Measurements from ENCODE around the gene TMEM150A.
A peak's percentile ranks its signal among the peaks of the same experiment; 100 is the strongest.
"Not testable (repeated sequence)": the region's sequence is repeated elsewhere in the genome, so short reads cannot be mapped to it uniquely, and the experiment has no call there.

The TMEM150A gene, protein sequence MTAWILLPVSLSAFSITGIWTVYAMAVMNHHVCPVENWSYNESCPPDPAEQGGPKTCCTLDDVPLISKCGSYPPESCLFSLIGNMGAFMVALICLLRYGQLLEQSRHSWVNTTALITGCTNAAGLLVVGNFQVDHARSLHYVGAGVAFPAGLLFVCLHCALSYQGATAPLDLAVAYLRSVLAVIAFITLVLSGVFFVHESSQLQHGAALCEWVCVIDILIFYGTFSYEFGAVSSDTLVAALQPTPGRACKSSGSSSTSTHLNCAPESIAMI

DNA sequence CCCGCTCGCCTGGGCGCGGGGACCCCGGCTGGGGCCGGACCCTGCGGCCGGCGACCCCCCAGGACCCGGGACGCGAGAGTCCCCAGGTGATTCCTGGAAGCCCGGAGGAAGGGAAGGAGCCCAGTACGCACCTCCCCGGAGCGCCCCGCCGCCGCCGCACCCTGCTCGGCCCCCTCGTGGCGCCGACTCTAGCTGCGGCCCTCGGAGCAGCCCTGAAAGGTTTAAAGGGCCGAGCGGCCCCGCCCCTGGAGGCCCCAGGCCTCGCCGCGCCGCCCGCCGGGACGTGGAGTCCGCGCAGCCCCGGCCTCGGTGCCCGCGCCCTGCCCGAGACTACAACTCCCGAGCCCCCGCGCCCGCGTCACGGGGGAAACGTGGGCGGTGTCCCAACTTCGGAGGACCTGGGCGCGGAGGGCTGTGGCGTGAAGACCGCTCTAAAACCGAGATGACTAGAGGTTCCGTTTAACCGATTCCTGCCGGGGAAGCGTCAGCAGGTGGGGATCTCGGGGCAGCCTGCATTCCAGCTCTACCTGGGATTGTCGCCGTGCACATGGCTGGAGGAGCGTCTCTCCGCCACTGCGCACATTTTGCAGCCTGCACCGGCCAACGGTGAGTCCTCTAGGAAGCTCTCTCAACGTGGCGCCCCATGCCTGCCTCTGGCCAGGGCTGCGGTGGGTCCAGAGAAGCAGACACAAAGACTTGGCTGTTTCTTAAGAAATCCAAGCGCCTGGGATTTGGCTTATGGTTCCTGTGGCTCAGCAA, at the start of gene TMEM150A:
TMEM150A (minus strand) TSS at position 223 of the 759 bp plus-strand sequence. CDS start 750 bp downstream, outside the sequence.
- peak; percentile 87 for DNase-seq

DNA sequence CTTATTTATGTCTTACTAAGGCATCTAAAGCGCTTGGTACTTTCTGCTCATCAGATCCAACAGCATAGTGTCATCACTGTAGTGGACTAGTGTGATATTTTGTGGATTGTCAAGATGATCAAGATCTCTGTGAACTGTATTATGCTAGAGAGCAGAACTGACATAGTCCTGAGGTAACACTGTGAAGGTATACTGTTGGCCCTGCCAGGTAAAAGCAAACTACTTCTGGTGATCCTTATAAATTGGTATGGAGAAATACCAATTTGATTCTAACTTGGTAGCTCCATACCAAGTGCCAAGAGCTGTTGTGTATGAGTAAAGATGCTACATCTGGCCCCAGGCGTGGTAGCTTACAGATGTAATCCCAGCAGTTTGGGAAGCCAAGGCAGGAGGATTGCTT, 49.6 kb upstream of the TMEM150A start:
- DNase-seq, result no peak

DNA sequence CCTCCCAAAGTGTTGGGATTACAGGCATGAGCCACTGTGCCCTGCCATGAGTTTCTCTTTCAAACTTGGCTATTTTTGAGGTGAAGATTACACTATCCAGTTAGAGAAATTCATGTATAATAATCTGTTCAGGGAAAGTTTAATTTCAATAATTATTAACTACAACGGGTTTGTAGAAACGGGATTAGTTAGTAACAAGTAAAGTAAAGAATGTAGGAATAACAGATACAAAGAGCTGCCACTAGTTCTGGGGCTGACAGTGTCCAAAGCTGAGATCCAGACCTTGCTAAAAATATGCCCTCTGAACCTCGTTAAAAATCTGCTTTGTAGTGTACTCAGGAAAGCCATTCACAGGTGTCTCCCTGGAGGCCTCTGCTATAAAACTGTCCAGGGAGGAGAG, 48.6 kb upstream of the TMEM150A start:
- no peak for DNase-seq

DNA sequence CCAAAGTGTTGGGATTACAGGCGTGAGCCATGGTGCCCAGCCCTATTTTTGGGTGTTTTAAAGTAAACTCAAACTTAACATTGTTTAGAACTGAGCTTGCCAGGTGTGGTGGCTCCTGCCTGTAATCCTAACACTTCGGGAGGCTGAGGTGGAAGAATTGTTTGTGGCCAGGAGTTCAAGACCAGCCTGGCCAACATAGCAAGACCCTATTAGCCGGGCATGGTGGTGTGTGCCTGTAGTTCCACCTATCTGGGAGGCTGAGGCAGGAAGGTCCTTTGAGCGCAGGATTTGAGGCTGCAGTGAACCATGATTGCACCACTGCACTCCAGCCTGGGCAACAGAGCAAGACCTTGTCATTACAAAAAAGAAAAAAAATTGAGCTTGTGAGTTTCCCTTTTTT, 48.0 kb upstream of the TMEM150A start:
- no peak for DNase-seq

DNA sequence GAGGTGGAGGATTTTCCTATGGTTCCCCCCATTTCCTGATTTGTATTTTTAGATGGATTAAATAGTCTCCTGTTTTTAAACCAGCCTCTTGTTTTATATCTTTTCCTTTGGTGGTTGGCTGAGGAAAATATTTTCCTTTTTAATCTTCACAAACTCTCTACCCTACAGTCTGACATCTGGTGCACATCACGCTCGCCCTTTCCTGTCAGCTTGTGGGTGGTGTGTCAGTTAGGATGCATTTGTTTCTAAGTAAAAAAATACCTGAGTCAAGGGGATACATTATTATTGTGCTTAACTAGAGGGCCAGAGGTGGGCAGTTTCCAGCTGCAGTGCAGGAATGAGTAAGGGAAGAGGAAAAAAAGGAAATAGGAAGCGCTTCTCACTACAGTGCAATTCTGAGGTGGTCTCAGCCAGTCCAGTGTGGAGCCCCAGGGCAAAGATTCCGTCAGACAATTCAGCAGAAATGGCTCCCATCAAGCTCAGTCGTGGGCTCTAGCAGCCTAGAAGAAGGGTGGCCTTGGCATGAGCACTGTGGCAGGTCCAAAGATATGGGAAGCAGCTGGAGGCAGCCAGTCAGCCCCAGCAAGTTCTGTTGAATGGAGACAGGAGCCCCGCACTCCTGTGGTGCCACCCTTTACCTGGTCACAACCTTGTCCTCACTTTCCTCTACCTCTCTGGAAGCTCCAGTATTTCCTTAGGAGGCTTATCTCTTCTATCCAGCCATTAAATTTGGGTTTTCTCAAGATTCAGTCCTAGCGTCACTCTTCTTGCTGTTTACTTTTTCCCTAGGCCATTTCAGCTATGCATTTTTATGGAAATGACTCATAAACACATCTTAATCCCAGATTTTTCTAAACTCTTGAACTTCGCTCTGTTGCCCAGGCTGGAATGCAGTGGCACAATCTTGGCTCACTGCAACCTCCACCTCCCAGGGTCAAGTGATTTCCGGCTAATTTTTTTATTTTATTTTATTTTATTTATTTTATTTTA, 47.0 kb upstream of the TMEM150A start:
- no peak for DNase-seq

DNA sequence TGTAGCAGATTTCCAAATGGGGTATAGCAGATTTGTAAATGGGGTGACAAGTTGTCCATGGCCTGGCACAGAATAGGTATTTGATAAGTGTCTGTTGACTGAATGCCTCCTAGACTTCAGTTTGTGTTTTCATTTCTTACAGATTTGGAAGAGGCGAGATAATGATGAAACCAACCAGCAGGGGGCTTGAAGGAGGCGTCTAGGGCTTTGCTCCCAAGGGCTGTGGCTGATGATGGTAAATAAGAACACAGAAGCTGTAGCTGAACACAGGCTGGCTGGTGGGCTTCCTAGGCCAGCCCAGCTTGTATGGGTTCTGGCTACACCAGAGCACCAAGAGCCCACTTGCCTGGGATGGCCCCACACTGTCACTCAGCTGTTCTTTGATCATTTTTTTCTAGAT, 46.1 kb upstream of the TMEM150A start:
- no peak for DNase-seq

DNA sequence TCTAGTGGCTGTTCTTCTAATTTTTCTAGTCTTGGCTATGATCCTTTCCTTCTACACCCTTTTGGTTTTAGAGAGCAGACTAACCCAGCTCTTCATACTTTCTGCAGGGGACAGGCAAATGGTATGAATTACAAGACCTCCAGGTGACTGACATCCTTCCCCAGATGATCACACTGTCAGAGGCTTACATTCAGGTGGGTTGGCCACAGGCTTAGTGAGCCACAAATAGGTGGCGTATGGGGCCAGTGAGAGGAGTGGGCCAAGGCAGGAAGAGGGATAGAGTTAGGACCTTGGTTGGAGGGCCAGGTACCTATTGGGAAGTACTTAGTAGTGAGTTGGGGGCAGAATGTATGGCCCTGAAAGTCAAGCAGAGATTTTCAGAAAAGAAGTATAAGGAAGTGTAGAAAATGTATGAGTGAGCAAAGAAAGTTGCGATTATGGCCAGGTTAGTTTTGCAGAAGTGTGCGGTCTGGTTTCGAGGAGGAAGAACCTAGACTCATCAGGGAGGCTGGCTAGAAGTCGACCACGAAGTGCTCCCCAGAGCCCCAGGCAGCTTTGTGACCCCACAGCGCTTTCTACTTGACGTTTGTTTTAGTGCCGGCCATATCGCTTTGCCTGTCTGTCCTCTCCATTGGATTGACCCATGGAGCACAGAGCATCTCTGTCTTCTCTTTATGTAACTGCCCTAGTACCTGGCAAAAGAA, 45.5 kb upstream of the TMEM150A start:
- no peak for DNase-seq

DNA sequence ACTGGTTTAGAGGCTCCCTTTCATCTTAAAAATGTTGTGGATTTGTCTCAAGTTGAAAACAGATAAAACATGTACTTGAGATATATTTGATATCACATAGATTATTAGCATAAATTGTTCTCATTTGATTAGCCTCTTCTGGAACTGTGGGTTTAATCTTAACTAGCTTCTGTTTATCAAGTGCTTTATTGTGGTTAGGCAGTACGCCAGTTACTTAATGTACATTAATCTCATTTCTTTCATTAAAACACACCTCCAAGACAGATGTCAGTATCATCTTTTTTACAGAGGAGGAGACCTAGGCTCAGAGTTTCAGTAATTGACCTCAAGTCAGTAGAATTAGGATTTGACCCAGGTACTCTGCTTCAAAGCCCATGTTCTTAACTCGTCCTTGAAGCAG, 43.7 kb upstream of the TMEM150A start:
- no peak for DNase-seq

DNA sequence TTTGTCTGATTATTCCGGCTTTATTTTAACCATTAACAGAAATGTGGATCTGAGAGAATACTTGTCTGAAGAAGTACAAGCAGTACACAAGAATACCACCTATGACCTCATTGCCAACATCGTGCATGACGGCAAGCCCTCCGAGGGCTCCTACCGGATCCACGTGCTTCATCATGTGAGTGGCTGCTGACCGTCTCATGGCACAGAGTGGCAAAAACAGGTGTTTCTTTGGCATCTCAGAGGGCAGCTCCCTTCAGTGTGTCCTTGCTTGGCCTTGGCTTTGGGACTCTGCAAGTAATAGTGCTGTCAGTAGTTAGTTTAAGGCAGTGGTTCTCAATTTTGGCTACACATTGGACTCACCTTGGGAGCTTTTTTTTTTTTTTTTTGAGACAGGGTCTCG, 42.4 kb upstream of the TMEM150A start:
- DNase-seq, result no peak

DNA sequence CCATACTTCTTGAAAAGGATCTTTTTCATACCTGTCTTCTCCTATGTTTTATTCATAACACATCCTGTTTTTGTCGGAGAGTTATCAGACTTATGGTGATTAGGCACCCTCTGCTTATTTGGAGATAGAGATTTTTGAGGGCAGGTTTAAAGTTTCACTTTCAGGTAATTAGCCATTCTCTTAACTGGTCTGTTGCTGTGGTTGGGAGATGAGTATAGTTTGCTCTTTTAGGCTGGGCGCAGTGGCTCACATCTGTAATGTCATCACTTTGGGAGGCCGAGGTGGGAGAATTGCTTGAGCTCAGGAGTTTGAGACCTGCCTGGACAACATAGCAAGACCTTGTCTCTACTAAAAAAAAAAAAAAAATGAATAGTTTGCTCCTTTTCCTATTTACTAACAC, 40.2 kb upstream of the TMEM150A start:
- no peak for DNase-seq

DNA sequence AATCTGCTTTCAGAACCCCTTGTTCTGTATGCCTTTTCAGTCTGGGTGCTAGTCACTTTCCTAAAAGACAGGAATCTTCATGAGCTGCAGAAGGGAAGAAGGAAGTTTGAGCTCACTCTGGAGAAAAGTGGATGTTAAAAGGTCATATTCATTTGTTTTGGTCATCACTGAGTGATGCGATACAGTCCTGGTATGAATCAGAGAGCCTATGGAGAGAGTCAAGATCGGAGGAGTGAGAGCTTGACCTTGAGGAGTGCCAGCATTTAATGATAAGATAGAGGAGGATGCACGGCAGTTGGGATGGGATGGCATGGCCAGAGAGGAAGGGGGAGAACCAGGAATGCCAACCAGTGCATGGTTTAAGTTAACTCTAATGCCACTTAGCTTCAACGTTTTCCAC, 33.1 kb upstream of the TMEM150A start:
- DNase-seq, result no peak

DNA sequence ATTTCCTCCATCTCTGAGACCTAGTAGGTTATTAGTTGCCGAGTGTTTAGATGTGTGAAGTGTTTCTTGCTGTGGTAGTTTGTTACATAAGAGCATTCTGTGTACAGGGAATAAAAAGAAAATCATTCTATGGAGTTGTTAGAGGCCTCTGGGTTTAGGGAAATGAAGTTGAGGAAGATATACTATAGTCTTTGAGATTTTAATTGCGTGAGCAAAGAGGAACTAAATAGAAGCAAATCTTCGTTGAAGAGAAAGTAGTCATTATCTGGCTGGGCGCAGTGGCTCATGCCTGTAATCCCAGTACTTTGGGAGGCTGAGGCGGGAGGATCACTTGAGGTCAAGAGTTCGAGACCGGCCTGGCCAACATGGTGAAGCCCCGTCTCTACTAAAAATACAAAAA, 32.5 kb upstream of the TMEM150A start:
- DNase-seq, result no peak

DNA sequence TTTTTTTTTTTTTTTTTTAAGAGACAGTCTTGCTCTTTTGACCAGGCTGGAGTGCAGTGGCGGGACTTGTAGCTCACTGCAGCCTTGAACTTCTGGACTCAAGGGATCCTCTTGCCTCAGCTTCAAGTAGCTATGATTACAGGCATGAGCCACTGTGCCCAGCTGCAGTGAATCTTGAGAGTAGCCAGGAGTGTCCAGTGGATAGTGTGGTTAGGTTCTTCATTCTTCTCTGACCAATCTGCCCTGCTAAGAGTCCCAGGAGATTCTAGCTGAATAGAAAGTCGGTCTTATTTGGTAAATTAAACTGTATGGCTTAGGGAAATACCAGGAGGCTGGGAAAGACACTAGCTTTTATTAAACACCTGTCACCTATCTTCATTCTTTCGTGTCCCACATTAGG, 28.8 kb upstream of the TMEM150A start:
- DNase-seq, result no peak

DNA sequence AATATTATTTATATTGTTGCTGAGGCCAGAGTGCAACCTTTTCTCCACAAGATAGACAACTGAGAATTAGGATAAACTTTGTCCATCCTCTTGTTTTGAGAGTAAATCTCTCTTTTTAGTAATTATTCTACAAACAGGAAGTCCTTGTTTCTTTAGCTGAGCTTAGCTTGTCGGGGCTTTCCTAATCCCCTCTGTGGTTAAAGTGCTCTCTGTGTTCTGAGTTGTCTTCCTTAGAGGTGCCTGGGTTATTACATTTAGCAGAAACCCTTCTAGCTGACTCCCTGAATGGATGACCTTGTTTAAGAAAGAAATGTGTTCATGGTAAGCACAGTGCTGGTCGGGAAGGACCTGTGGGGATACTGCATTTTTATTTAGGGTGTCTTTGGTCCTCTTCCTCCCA, 26.2 kb upstream of the TMEM150A start:
- DNase-seq, result no peak

DNA sequence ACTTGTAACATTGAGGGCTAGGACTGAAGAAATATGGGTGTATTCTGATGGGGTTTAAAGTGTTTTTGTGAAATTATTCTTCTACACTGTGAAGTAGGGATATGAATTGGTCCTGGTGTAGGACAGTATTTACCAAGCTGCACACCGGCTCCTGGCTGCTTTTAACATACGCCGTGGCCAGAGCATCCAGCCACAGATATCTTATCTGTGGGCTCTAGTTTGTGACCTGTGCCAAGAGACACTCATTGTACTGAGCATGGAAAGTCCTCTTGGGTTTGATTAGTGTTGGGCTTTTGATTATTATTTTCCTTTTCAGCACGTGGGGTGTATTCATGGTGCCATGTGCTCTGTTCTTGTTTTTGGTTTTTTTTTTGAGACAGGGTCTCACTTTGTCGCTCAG, 21.5 kb upstream of the TMEM150A start:
- no peak for DNase-seq

DNA sequence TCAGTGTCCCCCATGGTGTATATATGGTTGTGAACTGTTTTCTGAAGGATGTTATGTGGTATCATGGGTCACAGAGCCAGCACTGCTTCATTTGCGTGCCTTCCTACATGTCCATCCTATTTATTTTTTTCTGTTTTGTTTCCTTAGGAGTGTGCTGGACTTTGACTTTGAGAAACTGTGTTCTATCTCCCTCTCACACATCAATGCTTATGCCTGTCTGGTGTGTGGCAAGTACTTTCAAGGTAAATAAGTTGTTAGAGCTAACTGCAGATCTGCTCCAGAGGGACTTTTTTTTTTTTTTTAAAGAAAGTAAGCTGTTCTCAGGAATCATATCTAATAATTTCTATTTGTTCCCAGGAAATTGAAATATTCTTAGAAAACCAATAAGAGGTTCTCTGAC, 18.8 kb upstream of the TMEM150A start:
- DNase-seq, result no peak

DNA sequence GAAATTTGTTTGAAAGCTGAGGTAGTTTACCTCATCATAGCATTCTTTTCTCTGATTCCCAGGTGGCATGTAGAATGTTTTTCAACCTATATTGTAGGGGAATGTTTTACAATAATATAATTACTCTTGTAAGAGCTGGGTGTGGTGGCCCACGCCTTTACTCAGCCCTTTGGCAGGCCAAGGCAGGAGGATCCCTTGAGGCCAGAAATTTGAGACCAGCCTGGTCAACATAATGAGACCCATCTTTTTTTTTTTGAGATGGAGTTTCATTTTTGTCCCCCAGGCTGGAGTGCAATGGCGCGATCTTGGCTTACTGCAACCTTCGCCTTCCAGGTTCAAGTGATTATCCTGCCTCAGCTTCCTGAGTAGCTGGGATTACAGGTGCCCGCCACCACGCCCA, 17.1 kb upstream of the TMEM150A start:
- no peak for DNase-seq

DNA sequence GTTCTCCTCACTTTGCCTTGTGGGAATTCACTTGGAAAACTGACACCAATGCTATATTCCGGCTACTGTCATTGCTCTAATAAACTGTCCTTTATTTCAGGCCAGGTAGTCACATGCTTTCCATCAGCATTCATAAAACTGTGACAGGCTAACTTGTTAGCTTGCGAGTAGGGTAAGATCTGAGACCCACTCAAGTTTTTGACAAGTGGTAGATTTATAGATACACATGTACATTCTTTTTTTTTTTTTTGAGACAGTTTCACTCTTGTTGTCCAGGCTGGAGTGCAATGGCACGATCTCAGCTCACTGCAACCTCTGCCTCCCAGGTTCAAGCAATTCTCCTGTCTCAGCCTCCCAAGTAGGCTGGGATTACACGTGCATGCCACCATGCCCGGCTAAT, 15.2 kb upstream of the TMEM150A start:
- not testable (repeated sequence) for DNase-seq

DNA sequence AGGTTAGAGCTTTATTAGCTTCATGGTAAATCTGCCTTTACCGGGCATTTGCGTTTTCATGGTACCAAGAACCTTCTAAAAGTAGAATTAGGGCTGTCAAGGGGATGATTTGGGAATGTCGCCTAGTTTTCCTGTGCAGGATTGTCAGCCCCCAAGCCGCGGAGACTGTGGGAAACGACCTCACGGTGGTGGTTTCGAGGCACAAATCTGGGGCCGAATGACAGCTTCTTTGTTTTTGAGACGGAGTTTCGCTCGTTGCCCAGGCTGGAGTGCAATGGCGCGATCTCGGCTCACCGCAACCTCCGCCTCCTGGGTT, 12.9 kb upstream of the TMEM150A start:
- no peak for DNase-seq

DNA sequence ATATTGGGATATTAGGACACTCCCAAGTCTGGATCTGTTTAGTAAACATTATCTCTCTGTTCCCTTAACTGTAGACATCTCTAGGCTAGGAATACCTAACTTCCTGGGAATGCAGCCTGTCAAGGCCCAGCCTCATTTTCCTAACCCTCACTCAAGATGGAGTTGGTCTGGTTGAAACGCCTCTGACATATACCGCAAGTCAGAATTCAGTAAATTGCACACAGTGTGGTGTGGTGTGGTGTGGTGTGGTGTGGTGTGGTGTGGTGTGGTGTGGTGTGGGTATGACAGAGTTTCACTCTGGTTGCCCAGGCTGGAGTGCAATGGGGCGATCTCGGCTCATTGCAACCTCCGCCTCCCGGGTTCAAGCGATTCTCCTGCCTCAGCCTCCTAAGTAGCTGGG, 12.3 kb upstream of the TMEM150A start:
- not testable (repeated sequence) for DNase-seq

DNA sequence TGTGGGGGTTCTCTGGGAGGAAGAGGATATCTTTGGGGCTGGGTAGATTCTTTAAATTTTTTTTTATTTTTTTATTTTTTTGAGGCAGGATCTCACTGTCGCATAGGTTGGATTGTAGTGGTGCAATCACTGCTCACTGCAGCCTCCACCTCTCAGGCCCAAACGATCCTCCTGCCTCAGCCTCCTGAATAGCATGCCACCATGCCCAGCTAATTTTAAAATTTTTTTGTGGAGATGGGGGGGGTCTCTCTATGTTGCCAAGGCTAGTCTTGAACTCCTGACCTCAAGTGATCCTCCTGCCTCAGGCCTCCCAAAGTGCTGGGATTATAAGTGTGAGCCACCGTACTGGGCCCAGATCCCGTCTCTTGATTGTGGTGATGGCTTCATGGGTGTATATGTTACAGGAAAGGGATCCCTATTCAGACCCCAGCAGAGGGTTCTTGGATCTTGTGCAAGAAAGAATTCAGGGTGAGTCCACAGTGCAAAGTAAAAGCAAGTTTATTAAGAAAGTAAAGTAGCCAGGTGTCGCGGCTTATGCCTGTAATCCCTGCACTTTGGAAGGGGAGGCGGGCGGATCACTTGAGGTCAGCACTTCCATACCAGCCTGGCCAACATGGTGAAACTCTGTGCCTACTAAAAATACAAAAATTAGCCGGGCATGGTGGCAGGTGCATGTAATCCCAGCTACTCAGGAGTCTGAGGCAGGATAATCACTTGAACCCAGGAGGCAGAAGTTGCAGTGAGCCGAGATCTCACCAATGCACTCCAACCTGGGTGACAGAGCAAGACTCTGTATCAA, 11.4 kb upstream of the TMEM150A start:
- DNase-seq, result no peak
